DOHH2 (cell line): ENCODE measurements around the gene HMGCS1.

Source experiments
- H3F3A ChIP-seq: fragments of 200-600 bp; sonication (generic), shearing (Covaris generic); 2 replicates; pipeline ENCODE4 v1.6.0; 2016; ENCODE audit warnings: antibody characterized with exemption, mild to moderate bottlenecking; ENCODE audit not compliant: control insufficient read depth, insufficient read depth
- H3K27ac ChIP-seq: fragments of 200-600 bp; sonication (generic); 2 replicates; pipeline ENCODE4 v1.5.1; 2014; ENCODE audit warnings: low read depth, mild to moderate bottlenecking, low read length, moderate library complexity
- H3K27me3 ChIP-seq: fragments of 200-600 bp; sonication (generic); 2 replicates; pipeline ENCODE4 v1.6.1; 2014; ENCODE audit warnings: mild to moderate bottlenecking, low read length, mixed read lengths; ENCODE audit not compliant: control insufficient read depth
- H3K36me3 ChIP-seq: fragments of 200-600 bp; sonication (generic); 2 replicates; pipeline ENCODE4 v1.6.1; 2014; ENCODE audit warnings: mild to moderate bottlenecking, low read length, moderate library complexity, mixed read lengths; ENCODE audit not compliant: control insufficient read depth
- H3K4me1 ChIP-seq: fragments of 200-600 bp; sonication (generic); 2 replicates; pipeline ENCODE4 v1.6.1; 2014; ENCODE audit warnings: mild to moderate bottlenecking, low read length, mixed read lengths; ENCODE audit not compliant: control insufficient read depth
- H3K4me2 ChIP-seq: fragments of 200-600 bp; sonication (generic); 2 replicates; pipeline ENCODE4 v1.6.0; 2014; ENCODE audit warnings: mild to moderate bottlenecking, low read length, moderate library complexity
- H3K4me3 ChIP-seq: fragments of 200-600 bp; sonication (generic); 2 replicates; pipeline ENCODE4 v1.5.1; 2014; ENCODE audit warnings: mild to moderate bottlenecking, low read length, mixed read lengths
- H3K79me2 ChIP-seq: fragments of 200-600 bp; sonication (generic); 2 replicates; pipeline ENCODE4 v1.6.1; 2014; ENCODE audit warnings: mild to moderate bottlenecking, low read length, mixed read lengths; ENCODE audit not compliant: control insufficient read depth
- H3K9me2 ChIP-seq: fragments of 200-600 bp; sonication (generic); replicated peaks from 2 replicates; pipeline ENCODE4 v1.6.1; 2014; ENCODE audit warnings: mild to moderate bottlenecking, low read length, mixed read lengths; ENCODE audit not compliant: control insufficient read depth
- H3K9me3 ChIP-seq: fragments of 200-600 bp; sonication (generic); 2 replicates; pipeline ENCODE4 v1.6.1; 2014; ENCODE audit warnings: antibody characterized with exemption, low read length, mixed read lengths; ENCODE audit not compliant: control insufficient read depth, insufficient read depth
- H4K20me1 ChIP-seq: fragments of 200-600 bp; sonication (generic); 2 replicates; pipeline ENCODE4 v1.6.0; 2014; ENCODE audit warnings: low read depth, mild to moderate bottlenecking, antibody characterized with exemption, low read length, moderate library complexity; ENCODE audit not compliant: control insufficient read depth, insufficient read depth
- EZH2phosphoT487 ChIP-seq: fragments of 200-600 bp; sonication (generic); IDR thresholded peaks from 2 replicates; pipeline ENCODE4 v1.6.1; 2017; ENCODE audit warnings: borderline replicate concordance, mild to moderate bottlenecking, antibody characterized with exemption, low read length, moderate library complexity, mixed read lengths
- TF ChIP-seq, protein P1 (sequence below): fragments of 200-600 bp; sonication (generic); IDR thresholded peaks from one replicate; pipeline ENCODE4 v1.5.1; 2014; ENCODE audit warnings: antibody characterized with exemption, mild to moderate bottlenecking, low read depth, low read length; ENCODE audit not compliant: poor library complexity, severe bottlenecking

The HMGCS1 gene

DNA sequence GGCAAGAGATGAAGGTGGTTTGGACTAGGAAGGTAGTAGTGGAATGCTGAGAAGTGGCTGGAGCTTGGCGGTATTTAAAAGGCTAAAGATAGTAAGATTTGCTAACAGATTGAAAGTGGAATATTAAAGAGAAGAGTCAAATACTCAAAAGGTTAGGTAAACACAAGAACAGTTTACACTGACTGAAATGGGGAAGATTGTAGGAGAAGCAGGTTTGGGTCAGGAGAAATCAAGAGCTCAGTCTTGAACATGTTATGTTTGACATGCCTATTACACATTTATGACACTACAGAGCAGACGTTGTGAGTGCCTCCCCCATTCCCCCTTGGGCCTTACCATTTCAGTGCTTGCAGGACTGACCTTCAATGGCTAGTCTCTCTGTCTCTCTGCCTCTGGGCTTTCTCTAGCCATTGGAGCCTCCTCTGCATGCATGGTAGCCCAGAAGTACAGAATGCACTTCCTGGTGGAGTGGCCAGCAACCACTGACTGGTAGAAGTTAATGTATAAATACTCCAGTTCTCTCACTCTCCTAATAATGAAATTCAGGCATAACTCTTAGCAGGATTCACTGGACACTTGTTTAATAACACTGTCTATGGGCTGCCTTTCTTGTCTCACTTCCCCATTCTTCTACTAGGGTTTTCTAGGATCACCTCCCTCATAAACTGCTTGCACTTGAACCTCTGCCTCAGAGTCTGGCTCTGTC, 56.8 kb downstream of the HMGCS1 start:
- H3K9me3 ChIP-seq: no peaks in the 10 kb centered on the region
- no peaks in the 10 kb centered on the region for H3K9me2 ChIP-seq
- no peaks in the 10 kb centered on the region for H3K79me2 ChIP-seq
- H3K27ac ChIP-seq: no peak overlapping the region
- no peaks in the 10 kb centered on the region for H3K36me3 ChIP-seq
- peaks cover 11% of the 10 kb centered on the region for H3K27me3 ChIP-seq
- TF ChIP-seq, protein P1, sequence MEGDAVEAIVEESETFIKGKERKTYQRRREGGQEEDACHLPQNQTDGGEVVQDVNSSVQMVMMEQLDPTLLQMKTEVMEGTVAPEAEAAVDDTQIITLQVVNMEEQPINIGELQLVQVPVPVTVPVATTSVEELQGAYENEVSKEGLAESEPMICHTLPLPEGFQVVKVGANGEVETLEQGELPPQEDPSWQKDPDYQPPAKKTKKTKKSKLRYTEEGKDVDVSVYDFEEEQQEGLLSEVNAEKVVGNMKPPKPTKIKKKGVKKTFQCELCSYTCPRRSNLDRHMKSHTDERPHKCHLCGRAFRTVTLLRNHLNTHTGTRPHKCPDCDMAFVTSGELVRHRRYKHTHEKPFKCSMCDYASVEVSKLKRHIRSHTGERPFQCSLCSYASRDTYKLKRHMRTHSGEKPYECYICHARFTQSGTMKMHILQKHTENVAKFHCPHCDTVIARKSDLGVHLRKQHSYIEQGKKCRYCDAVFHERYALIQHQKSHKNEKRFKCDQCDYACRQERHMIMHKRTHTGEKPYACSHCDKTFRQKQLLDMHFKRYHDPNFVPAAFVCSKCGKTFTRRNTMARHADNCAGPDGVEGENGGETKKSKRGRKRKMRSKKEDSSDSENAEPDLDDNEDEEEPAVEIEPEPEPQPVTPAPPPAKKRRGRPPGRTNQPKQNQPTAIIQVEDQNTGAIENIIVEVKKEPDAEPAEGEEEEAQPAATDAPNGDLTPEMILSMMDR: no peak
- TF ChIP-seq EZH2phosphoT487: no peak
- no peaks in the 10 kb centered on the region for H4K20me1 ChIP-seq
- no peak overlapping the region for H3K4me2 ChIP-seq
- no peak overlapping the region for H3K4me3 ChIP-seq
- no peaks in the 10 kb centered on the region for H3K4me1 ChIP-seq
- no peaks in the 10 kb centered on the region for H3F3A ChIP-seq

DNA sequence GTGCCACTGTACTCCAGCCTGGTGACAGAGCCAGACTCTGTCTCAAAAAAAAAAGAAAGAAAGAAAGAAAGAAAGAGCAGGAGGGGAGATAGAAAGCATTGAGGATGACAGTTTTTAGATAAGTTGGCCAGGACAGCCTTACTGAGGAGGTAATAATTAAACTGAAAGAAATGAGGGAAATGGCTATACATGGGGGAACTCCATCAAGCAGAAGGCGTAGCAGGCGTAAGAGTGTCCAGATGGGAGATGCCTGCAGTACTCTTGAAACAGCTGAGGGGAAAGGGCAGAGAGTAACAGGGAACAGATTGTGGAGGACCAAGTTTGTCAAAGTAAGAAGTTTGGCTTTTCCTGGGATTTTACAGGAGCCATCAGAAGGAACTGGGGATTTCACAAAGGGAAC, 57.5 kb downstream of the HMGCS1 start:
- TF ChIP-seq, protein P1: no peak
- TF ChIP-seq EZH2phosphoT487: no peak
- Histone ChIP-seq H3K36me3 (no peaks in the 10 kb centered on the region), H3K27me3 (peaks cover 14% of the 10 kb centered on the region), H3F3A (no peaks in the 10 kb centered on the region), H3K9me2 (no peaks in the 10 kb centered on the region), H3K27ac (no peak overlapping the region), H3K4me3 (no peak overlapping the region), H3K4me2 (no peak overlapping the region), H3K79me2 (no peaks in the 10 kb centered on the region), H3K4me1 (no peaks in the 10 kb centered on the region), H4K20me1 (no peaks in the 10 kb centered on the region), H3K9me3 (no peaks in the 10 kb centered on the region)

DNA sequence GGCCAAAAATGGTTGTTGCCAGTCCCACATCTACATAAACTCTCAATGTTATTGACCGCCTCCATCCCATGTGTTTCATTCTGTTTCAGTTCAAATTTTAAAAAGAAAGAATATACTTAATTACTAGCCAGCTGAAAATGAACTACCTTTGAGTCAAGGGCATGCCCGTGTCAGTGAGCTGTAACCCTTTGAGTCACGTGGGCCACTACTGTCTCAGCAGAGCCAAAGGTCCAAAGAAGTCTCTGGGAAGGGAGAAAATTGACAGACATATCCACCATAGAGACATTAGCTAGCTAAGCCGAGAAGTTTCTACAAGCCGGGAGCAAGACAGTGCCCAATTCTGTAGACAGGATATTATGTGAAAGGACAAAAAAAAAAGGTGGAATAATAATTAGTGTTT, 61.5 kb downstream of the HMGCS1 start:
- Histone ChIP-seq H3K4me2 (no peak overlapping the region), H3K4me3 (no peak overlapping the region), H3K27ac (no peak overlapping the region), H3K79me2 (no peaks in the 10 kb centered on the region), H3K36me3 (no peaks in the 10 kb centered on the region), H4K20me1 (no peaks in the 10 kb centered on the region), H3K9me2 (no peaks in the 10 kb centered on the region), H3K4me1 (no peaks in the 10 kb centered on the region), H3K27me3 (peaks cover 26% of the 10 kb centered on the region), H3F3A (no peaks in the 10 kb centered on the region), H3K9me3 (no peaks in the 10 kb centered on the region)
- TF ChIP-seq, protein P1: no peak
- no peak for TF ChIP-seq EZH2phosphoT487
